A549 (cell line): Measurements from ENCODE around the gene CUX1. TPM values are rescaled to one million over a fixed set of nuclear protein-coding genes. Genes with fewer than 3 reads are reported as not detected.

Source experiments
- ATAC-seq, 2 experiments: fragments of 200-7000 bp in 1 of 2; fragments of >200 bp in 1 of 2; cut with Nextera tagmentation in 1 of 2; cut with Tn5 transposase in 1 of 2; 3 replicates each; pipeline versions ENCODE4 v1.8.0 to v1.9.1; 2018 to 2020; ENCODE audit warnings: mild to moderate bottlenecking in 1 of 2, moderate library complexity in 1 of 2
- CTCF ChIA-PET: fragments of 300-600 bp; sonication (Branson Sonifier 250); formaldehyde crosslinking; extraction: SDS; loops from one replicate; lab custom pipeline; 2021; ENCODE audit warnings: antibody characterized with exemption, inconsistent platforms; lab: Yijun Ruan, JAX
- POLR2A ChIA-PET: fragments of 350-600 bp; formaldehyde crosslinking; extraction: SDS; loops from one replicate; lab custom pipeline; 2021; ENCODE audit warnings: antibody characterized with exemption, inconsistent platforms; lab: Yijun Ruan, JAX
- DNase-seq, 2 experiments: peaks; one replicate each; pipeline versions ENCODE4 v3.0.0 to v3.0.0-alpha.2; 2011 to 2016; ENCODE audit warnings: low read depth in 1 of 2, low spot score in 1 of 2
- FAIRE-seq: peaks from 2 replicates; lab custom pipeline; 2011; peaks lifted over from hg19 to GRCh38; lab: Jason Lieb, UNC
- H3K27ac ChIP-seq, 2 experiments: fragments of >200 bp; sonication (Bioruptor Twin); formaldehyde crosslinking; 3 replicates each; pipeline ENCODE4 v1.5.1; 2016 to 2017
- H3K4me1 ChIP-seq: fragments of >200 bp; sonication (Bioruptor Twin); formaldehyde crosslinking; 3 replicates; pipeline ENCODE4 v1.6.1; 2016
- H3K4me2 ChIP-seq: fragments of >200 bp; sonication (Bioruptor Twin); formaldehyde crosslinking; 3 replicates; pipeline ENCODE4 v1.6.1; 2016
- H3K4me3 ChIP-seq: fragments of >200 bp; sonication (Bioruptor Twin); formaldehyde crosslinking; 3 replicates; pipeline ENCODE4 v1.5.1; 2016
- H3K9me3 ChIP-seq: fragments of >200 bp; sonication (Bioruptor Twin); formaldehyde crosslinking; 3 replicates; pipeline ENCODE4 v1.6.1; 2016
- BHLHE40 ChIP-seq: IDR thresholded peaks from 2 replicates; pipeline ENCODE4 v1.6.1; 2012; ENCODE audit warnings: low read depth, low read length, inconsistent platforms
- CHD2 ChIP-seq: fragments of 150-350 bp; IDR thresholded peaks from 2 replicates; pipeline ENCODE4 v1.6.1; 2014; ENCODE audit warnings: low read length; ENCODE audit not compliant: partially characterized antibody
- HDAC2 ChIP-seq: fragments of 200-600 bp; sonication (generic); IDR thresholded peaks from 2 replicates; pipeline ENCODE4 v1.6.1; 2016
- HOXB13 ChIP-seq: fragments of 250-450 bp; sonication (Bioruptor Pico); IDR thresholded peaks from 2 replicates; pipeline ENCODE4 v1.5.0; 2020; ENCODE audit warnings: low read depth, mild to moderate bottlenecking, moderate library complexity
- HOXB5 ChIP-seq: fragments of 250-450 bp; sonication (Bioruptor Pico); IDR thresholded peaks from 2 replicates; pipeline ENCODE4 v1.5.0; 2020; ENCODE audit warnings: mild to moderate bottlenecking, moderate library complexity
- JUN ChIP-seq, 2 experiments: fragments of >200 bp; sonication (Bioruptor Twin); formaldehyde crosslinking; IDR thresholded peaks; 2 replicates in 1 of 2; 3 replicates in 1 of 2; pipeline ENCODE4 v1.6.1; 2016 to 2017
- NR3C1 ChIP-seq: fragments of >200 bp; sonication (Bioruptor Twin); formaldehyde crosslinking; IDR thresholded peaks from 3 replicates; pipeline ENCODE4 v1.6.1; 2017
- PHF8 ChIP-seq: fragments of 200-600 bp; sonication (generic); IDR thresholded peaks from 2 replicates; pipeline ENCODE4 v1.6.1; 2016; ENCODE audit warnings: low read depth, mild to moderate bottlenecking, antibody characterized with exemption, moderate library complexity, borderline replicate concordance
- POLR2A ChIP-seq: IDR thresholded peaks from 2 replicates; pipeline ENCODE4 v1.6.1; 2012; ENCODE audit warnings: mild to moderate bottlenecking, low read length
- RNF2 ChIP-seq: fragments of 200-600 bp; sonication (generic); IDR thresholded peaks from 2 replicates; pipeline ENCODE4 v1.6.1; 2016; ENCODE audit warnings: low read depth, mild to moderate bottlenecking, antibody characterized with exemption, moderate library complexity, borderline replicate concordance
- SMC3 ChIP-seq: fragments of >200 bp; sonication (Bioruptor Twin); formaldehyde crosslinking; IDR thresholded peaks from 3 replicates; pipeline ENCODE4 v1.6.1; 2018; ENCODE audit warnings: inconsistent platforms
- SREBF2 ChIP-seq: fragments of 450-650 bp; IDR thresholded peaks from 2 replicates; pipeline ENCODE4 v1.6.1; 2014; ENCODE audit warnings: mild to moderate bottlenecking, moderate library complexity
- TFCP2L1 ChIP-seq: fragments of 250-450 bp; sonication (Bioruptor Pico); IDR thresholded peaks from 2 replicates; pipeline ENCODE4 v1.5.0; 2021; ENCODE audit warnings: mild to moderate bottlenecking
- WGBS: methylation state at CpG from one replicate; pipeline ENCODE4 v1.1.6; 2017; ENCODE audit errors: missing lambda C conversion rate; 5-methylcytosine and 5-hydroxymethylcytosine counted together
- polyA plus RNA-seq, 4 experiments: library from polyadenylated mRNA; depleted of rRNA in 3 of 4; stranded (reverse); fragments of >200 nt; fragmentation: RNase III in 1 of 4; extraction: RNeasy Plus Mini Kit Qiagen cat#74134 plus additional on column Dnase treatment in 1 of 4; gene quantifications; 2 replicates in 3 of 4; 3 replicates in 1 of 4; pipeline ENCODE4 v1.2.3, GENCODE V29; 2011 to 2017
- TF ChIP-seq, protein P1 (sequence below): fragments of 200-600 bp; sonication (generic); IDR thresholded peaks from 2 replicates; pipeline ENCODE4 v1.6.1; 2016; ENCODE audit warnings: antibody characterized with exemption, mild to moderate bottlenecking, moderate library complexity
- TF ChIP-seq, protein P2 (sequence below): fragments of >200 bp; sonication (Bioruptor Twin); formaldehyde crosslinking; IDR thresholded peaks from 3 replicates; pipeline ENCODE4 v1.6.1; 2016
- TF ChIP-seq, protein P3 (sequence below): IDR thresholded peaks from 2 replicates; pipeline ENCODE4 v1.6.1; 2012
- TF ChIP-seq, protein P4 (sequence below): IDR thresholded peaks from 2 replicates; pipeline ENCODE4 v1.6.1; 2012; ENCODE audit warnings: low read depth, borderline replicate concordance
- TF ChIP-seq, protein P5 (sequence below): fragments of >200 bp; sonication (Bioruptor Twin); formaldehyde crosslinking; IDR thresholded peaks from 2 replicates; pipeline ENCODE4 v1.6.1; 2016

The CUX1 gene
- polyA plus RNA-seq, 2 of the 4 experiments (the other 2 are of a cell fraction), result 32.7 to 33.4 TPM

DNA sequence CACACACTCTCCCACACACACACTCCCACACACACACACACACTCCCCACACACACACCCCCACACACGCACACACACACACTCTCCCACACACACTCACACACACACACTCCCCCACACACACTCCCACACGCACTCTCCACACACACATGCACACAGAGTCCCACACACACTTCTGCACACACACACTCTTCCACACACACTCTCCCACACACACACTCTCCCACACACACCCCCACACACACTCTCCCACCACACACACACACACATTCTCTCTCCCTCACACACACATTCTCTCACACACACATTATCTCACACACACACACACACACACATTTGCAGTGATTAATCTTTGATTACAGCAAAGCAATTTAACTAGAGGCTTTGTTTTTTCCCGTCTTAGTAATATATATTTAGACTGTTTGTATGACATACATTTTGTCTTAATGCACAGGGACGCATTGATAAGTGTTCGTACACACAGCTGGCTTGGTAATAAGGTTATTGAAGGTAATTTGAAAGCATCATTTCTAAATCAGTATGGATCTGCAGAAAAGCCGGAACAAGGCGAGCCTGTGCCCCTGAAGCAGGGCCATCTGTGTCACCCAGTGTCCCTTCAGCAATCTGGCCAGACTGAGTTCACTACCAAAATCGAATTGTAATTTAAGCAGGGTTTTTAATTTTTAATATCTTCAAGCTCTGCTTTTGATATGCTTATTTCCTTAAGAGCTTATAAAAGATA is 399.3 kb downstream of the CUX1 start (continued):
- TF ChIP-seq, protein P1, sequence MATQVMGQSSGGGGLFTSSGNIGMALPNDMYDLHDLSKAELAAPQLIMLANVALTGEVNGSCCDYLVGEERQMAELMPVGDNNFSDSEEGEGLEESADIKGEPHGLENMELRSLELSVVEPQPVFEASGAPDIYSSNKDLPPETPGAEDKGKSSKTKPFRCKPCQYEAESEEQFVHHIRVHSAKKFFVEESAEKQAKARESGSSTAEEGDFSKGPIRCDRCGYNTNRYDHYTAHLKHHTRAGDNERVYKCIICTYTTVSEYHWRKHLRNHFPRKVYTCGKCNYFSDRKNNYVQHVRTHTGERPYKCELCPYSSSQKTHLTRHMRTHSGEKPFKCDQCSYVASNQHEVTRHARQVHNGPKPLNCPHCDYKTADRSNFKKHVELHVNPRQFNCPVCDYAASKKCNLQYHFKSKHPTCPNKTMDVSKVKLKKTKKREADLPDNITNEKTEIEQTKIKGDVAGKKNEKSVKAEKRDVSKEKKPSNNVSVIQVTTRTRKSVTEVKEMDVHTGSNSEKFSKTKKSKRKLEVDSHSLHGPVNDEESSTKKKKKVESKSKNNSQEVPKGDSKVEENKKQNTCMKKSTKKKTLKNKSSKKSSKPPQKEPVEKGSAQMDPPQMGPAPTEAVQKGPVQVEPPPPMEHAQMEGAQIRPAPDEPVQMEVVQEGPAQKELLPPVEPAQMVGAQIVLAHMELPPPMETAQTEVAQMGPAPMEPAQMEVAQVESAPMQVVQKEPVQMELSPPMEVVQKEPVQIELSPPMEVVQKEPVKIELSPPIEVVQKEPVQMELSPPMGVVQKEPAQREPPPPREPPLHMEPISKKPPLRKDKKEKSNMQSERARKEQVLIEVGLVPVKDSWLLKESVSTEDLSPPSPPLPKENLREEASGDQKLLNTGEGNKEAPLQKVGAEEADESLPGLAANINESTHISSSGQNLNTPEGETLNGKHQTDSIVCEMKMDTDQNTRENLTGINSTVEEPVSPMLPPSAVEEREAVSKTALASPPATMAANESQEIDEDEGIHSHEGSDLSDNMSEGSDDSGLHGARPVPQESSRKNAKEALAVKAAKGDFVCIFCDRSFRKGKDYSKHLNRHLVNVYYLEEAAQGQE, result no peak
- no peak for TF ChIP-seq CHD2
- TF ChIP-seq, all 56 proteins: peak for 0

DNA sequence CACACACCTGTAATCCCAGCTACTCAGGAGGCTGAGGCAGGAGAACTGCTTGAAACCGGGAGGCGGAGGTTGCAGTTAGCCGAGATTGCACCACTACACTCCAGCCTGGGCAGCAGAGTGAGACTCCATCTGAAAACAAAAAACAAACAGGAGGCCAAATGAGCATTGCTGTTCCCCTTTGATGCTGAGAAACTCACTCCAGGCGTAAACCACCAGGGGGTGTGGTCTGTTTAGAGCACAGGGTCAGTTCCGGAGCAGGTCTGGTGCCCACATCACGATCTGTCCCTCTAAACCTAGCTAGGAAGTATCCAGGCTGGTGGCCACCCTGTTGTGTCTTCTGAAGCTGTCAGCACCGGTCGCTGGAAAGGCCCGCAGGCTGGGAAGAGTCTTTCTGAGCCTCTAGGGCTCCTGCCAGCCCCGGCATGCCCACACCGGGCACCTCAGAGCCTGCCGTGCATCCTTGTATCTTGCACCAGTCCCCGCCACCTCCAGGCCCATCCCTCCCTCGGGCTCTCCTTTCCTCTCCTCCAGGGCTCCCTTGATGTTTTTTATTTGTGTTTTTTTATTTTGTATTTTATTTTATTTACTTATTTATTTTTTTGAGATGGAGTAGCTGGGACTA is 402.9 kb downstream of the CUX1 start:
- TF ChIP-seq PHF8 (no peak), NR3C1 (no peak), TFCP2L1 (CRISPR knock-in tag) (no peak), SREBF2 (no peak), JUN (IDR thresholded peaks at IDR 0.05) (no peak), BHLHE40 (no peak), HOXB13 (no peak)
- TF ChIP-seq, protein P2, sequence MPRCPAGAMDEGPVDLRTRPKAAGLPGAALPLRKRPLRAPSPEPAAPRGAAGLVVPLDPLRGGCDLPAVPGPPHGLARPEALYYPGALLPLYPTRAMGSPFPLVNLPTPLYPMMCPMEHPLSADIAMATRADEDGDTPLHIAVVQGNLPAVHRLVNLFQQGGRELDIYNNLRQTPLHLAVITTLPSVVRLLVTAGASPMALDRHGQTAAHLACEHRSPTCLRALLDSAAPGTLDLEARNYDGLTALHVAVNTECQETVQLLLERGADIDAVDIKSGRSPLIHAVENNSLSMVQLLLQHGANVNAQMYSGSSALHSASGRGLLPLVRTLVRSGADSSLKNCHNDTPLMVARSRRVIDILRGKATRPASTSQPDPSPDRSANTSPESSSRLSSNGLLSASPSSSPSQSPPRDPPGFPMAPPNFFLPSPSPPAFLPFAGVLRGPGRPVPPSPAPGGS, result no peak
- TF ChIP-seq, protein P3, sequence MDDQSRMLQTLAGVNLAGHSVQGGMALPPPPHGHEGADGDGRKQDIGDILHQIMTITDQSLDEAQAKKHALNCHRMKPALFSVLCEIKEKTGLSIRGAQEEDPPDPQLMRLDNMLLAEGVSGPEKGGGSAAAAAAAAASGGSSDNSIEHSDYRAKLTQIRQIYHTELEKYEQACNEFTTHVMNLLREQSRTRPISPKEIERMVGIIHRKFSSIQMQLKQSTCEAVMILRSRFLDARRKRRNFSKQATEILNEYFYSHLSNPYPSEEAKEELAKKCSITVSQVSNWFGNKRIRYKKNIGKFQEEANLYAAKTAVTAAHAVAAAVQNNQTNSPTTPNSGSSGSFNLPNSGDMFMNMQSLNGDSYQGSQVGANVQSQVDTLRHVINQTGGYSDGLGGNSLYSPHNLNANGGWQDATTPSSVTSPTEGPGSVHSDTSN, result no peak
- TF ChIP-seq, protein P4, sequence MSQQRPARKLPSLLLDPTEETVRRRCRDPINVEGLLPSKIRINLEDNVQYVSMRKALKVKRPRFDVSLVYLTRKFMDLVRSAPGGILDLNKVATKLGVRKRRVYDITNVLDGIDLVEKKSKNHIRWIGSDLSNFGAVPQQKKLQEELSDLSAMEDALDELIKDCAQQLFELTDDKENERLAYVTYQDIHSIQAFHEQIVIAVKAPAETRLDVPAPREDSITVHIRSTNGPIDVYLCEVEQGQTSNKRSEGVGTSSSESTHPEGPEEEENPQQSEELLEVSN, result no peak
- TF ChIP-seq, all 56 proteins: peak for 0
- POLR2A ChIA-PET, result no interaction called here
- 93% methylated on average over 14 of the region's 14 CpGs for WGBS
- Histone ChIP-seq H3K4me2 (no peak overlapping the region), H3K4me3 (no peak overlapping the region), H3K4me1 (no peaks in the 10 kb centered on the region), H3K27ac (no peak overlapping the region), H3K9me3 (no peaks in the 10 kb centered on the region)
- CTCF ChIA-PET, result interaction anchor here (1.4 to 3.6 kb wide), 2 partner anchors 8 to 16 kb away, joined by 3 to 16 read pairs; no protein-coding TSS in a partner anchor
- DNase-seq (no peak), FAIRE-seq (no peak), ATAC-seq (peak in 1 of 2 experiments; percentile 44; a peak in 3 of 6 replicates)

DNA sequence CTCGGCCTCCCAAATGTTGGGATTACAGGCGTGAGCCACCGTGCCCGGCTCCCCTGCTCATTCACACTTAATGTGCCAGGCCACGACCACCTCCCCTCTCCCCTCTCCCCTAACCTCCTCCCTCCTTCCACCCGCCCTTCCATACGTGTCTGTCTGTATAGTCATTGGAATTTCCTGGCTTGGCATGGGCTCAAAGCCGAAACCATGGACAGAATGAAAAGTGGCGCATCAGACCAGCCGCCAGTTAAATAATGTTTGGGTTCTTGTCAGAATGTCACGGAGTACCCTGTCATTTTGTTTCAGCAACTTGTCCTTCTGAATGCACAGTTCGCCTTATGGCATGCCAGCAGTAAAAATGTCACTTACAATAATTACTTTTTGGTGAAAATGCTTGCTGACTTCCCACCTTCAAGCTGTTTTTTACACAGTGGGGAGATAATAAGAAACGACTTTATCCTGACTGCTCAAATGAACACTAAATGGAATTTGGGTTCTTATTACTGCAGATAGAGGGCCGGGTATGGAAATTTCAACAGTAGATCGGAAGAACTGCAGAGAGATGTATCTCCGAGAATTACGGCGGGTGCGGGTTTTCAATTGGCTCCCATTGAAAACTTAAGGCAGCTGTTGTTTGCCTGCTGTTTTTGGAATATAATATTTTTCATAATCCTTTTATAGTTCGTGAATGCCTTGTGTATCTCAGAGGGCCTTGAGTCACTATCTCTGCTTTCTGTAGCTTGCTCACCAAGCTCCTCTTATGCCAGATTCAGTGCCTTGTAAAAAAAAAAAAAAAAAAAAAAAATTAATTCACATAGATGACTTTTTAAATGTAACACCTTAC is 403.8 kb downstream of the CUX1 start:
- WGBS, result 88% methylated on average over 20 of the region's 20 CpGs
- FAIRE-seq, result no peak
- no peak overlapping the region for H3K27ac ChIP-seq

More for the DNA sequence above, 403.8 kb downstream of the CUX1 start:
- TF ChIP-seq HDAC2, result no peak
- no peak for TF ChIP-seq SMC3
- no peak for TF ChIP-seq POLR2A
- TF ChIP-seq, protein P5, sequence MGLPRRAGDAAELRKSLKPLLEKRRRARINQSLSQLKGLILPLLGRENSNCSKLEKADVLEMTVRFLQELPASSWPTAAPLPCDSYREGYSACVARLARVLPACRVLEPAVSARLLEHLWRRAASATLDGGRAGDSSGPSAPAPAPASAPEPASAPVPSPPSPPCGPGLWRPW, result no peak
- TF ChIP-seq, protein P2, result no peak
- no peak for TF ChIP-seq HOXB5 (CRISPR knock-in tag)
- no peak for TF ChIP-seq RNF2
- Histone ChIP-seq H3K4me3 (no peak overlapping the region), H3K4me2 (no peak overlapping the region), H3K9me3 (no peaks in the 10 kb centered on the region), H3K4me1 (no peaks in the 10 kb centered on the region)
- ATAC-seq (no peak), DNase-seq (no peak)
- CTCF ChIA-PET, result interaction anchor here (0.6 to 3.6 kb wide), 2 partner anchors 15 to 21 kb away, joined by 3 to 16 read pairs; no protein-coding TSS in a partner anchor
- POLR2A ChIA-PET, result interaction anchor here (0.6 to 0.7 kb wide), 2 partner anchors 32 to 339 kb away, joined by 7 to 9 read pairs; no protein-coding TSS in a partner anchor
